ENCODE results near the gene MAPK4. TPM values are rescaled to one million over a fixed set of nuclear protein-coding genes. Genes with fewer than 3 reads are reported as not detected.

Gene MAPK4
- polyA plus RNA-seq, 4 donors, result 0.22 to 0.92 (median 0.76) TPM

DNA sequence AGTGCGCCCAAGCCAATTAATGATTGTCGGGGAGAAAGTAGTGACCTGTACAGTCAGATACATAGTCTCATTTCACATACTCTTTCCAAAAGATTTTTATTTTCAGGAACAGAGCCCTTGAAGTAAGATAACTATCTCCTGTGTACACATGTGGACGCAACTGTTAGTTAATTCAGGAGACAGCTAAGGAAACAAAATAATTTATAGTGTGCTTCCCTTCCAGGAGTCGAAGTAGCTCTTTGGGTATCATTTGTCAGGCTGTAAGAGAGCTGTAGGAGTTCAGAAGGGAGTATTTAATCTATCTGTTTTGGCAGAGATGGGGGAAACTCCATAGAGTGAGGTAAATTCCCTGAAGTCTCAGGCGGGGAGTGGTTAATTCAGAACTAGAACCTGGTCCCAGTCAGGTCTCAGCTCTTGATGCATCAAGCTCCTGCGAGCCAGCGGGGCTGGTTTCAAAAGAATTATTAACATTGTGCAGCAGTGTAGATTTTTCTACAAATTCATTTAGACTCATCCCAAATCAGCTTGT, 63.0 kb downstream of the MAPK4 start:
- 41 to 46% (median 45%) methylated on average over 7 of the region's 7 CpGs for WGBS, 3 donors
- no peaks in the 10 kb centered on the region for H3K27me3 ChIP-seq (ENCODE audit: control insufficient read depth in 3 of 3, insufficient read depth in 3 of 3, low read length in 3 of 3)
- H3K27ac ChIP-seq (ENCODE audit: low read depth in 1 of 3, low read length in 2 of 3), result no peak overlapping the region
- H3K4me3 ChIP-seq (ENCODE audit: low read depth in 1 of 3, low read length in 3 of 3), result no peak overlapping the region
- no peak for FAIRE-seq
- no peaks in the 10 kb centered on the region for H3K4me1 ChIP-seq (ENCODE audit: control insufficient read depth in 3 of 3, insufficient read depth in 2 of 3, low read depth in 1 of 3, low read length in 2 of 3)
- no peaks in the 10 kb centered on the region for H3K9me3 ChIP-seq (ENCODE audit: control insufficient read depth in 2 of 2, insufficient read depth in 1 of 2, low read depth in 1 of 2, low read length in 1 of 2)
- DNase-seq, result no peak
- H3K36me3 ChIP-seq (ENCODE audit: control insufficient read depth in 3 of 3, insufficient read depth in 2 of 3, low read depth in 1 of 3, low read length in 3 of 3), result no peaks in the 10 kb centered on the region

DNA sequence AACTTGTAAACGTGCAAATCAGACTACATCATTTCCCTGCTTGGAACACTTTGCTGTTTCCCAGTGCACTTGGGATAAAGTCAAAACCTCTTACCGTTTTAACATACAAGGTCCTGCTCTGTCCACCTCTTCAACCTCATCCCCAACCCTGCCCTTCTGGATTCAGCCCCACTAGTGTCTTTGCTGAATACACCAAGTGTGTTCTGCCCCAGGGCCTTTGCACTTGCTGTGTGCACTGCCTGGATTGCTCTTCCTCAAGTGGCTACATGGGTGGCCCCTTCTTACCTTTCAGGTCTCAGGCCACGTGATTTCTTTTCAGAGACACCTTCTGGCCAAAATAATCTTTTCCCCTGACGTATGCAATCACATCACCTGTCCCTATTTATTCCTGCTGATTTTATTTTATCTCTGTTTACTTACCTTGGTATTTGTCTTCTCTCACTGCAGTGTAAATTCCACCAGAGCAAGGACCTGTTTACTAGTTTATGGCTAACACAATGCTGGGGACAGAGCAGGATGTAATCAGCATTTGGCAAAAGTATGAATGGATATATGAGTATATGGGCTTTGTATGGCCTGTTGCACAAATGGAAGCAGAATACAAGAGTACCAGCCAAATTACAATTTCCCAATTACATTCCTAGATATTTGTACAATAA, 63.9 kb downstream of the MAPK4 start:
- Histone ChIP-seq H3K4me1 (ENCODE audit: control insufficient read depth in 3 of 3, insufficient read depth in 2 of 3, low read depth in 1 of 3, low read length in 2 of 3) (no peaks in the 10 kb centered on the region), H3K4me3 (ENCODE audit: low read depth in 1 of 3, low read length in 3 of 3) (no peak overlapping the region), H3K27me3 (ENCODE audit: control insufficient read depth in 3 of 3, insufficient read depth in 3 of 3, low read length in 3 of 3) (no peaks in the 10 kb centered on the region), H3K27ac (ENCODE audit: low read depth in 1 of 3, low read length in 2 of 3) (no peak overlapping the region), H3K36me3 (ENCODE audit: control insufficient read depth in 3 of 3, insufficient read depth in 2 of 3, low read depth in 1 of 3, low read length in 3 of 3) (no peaks in the 10 kb centered on the region), H3K9me3 (ENCODE audit: control insufficient read depth in 2 of 2, insufficient read depth in 1 of 2, low read depth in 1 of 2, low read length in 1 of 2) (no peaks in the 10 kb centered on the region)
- 60 to 69% (median 67%) methylated on average over 4 of the region's 4 CpGs for WGBS, 3 donors
- DNase-seq, result no peak
- no peak for FAIRE-seq

DNA sequence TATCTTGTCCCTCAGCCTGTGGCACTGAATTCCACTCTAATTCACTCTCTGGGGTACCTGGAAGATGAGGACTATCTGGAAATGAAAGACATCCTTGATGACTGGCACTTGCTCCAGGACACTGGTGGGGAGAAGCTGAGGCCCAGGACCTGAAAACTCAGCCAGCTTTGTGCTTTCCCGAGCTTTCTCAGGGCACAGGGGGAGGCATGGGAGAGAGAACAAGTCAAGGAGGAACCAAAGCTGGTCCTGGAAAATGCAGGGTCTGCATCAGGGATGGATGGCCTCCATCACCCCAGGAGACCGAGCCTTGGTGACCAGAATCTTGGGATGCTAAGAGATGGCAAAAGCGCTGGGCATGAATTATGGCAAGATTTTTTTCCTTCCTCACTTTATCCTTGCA, 65.1 kb downstream of the MAPK4 start:
- DNase-seq (no peak), FAIRE-seq (no peak)
- Histone ChIP-seq H3K36me3 (ENCODE audit: control insufficient read depth in 3 of 3, insufficient read depth in 2 of 3, low read depth in 1 of 3, low read length in 3 of 3) (no peaks in the 10 kb centered on the region), H3K4me1 (ENCODE audit: control insufficient read depth in 3 of 3, insufficient read depth in 2 of 3, low read depth in 1 of 3, low read length in 2 of 3) (no peaks in the 10 kb centered on the region), H3K4me3 (ENCODE audit: low read depth in 1 of 3, low read length in 3 of 3) (no peak overlapping the region), H3K27me3 (ENCODE audit: control insufficient read depth in 3 of 3, insufficient read depth in 3 of 3, low read length in 3 of 3) (no peaks in the 10 kb centered on the region), H3K27ac (ENCODE audit: low read depth in 1 of 3, low read length in 2 of 3) (no peak overlapping the region), H3K9me3 (ENCODE audit: control insufficient read depth in 2 of 2, insufficient read depth in 1 of 2, low read depth in 1 of 2, low read length in 1 of 2) (no peaks in the 10 kb centered on the region)
- WGBS, 3 donors, result 88 to 92% (median 90%) methylated on average over 3 of the region's 3 CpGs

DNA sequence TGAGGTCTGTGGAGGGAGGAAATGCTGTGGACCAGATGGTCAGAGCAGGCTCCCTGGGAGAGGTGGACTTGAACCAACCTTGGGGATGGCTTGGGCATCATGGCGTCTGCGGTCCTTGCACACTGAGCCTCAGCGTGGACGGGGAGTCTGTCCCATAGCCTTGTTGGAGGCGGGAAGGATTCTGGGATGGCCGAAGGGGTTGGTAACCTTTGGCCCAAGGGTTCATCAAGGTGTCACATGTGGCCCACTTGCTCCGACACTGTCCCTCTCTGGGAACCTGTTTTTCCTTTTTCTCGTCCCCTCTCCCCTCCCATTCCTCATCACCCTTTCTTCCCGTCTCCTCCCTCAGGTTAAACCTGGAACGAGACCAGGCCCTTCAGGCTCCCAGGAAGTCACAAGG, 66.4 kb downstream of the MAPK4 start:
- no peaks in the 10 kb centered on the region for H3K27me3 ChIP-seq (ENCODE audit: control insufficient read depth in 3 of 3, insufficient read depth in 3 of 3, low read length in 3 of 3)
- H3K4me1 ChIP-seq (ENCODE audit: control insufficient read depth in 3 of 3, insufficient read depth in 2 of 3, low read depth in 1 of 3, low read length in 2 of 3), result no peaks in the 10 kb centered on the region
- H3K9me3 ChIP-seq (ENCODE audit: control insufficient read depth in 2 of 2, insufficient read depth in 1 of 2, low read depth in 1 of 2, low read length in 1 of 2), result no peaks in the 10 kb centered on the region
- H3K4me3 ChIP-seq (ENCODE audit: low read depth in 1 of 3, low read length in 3 of 3), result no peak overlapping the region
- H3K27ac ChIP-seq (ENCODE audit: low read depth in 1 of 3, low read length in 2 of 3), result no peak overlapping the region
- no peaks in the 10 kb centered on the region for H3K36me3 ChIP-seq (ENCODE audit: control insufficient read depth in 3 of 3, insufficient read depth in 2 of 3, low read depth in 1 of 3, low read length in 3 of 3)
- no peak for FAIRE-seq
- 90 to 99% (median 93%) methylated on average over 10 of the region's 10 CpGs for WGBS, 3 donors
- DNase-seq, result no peak

DNA sequence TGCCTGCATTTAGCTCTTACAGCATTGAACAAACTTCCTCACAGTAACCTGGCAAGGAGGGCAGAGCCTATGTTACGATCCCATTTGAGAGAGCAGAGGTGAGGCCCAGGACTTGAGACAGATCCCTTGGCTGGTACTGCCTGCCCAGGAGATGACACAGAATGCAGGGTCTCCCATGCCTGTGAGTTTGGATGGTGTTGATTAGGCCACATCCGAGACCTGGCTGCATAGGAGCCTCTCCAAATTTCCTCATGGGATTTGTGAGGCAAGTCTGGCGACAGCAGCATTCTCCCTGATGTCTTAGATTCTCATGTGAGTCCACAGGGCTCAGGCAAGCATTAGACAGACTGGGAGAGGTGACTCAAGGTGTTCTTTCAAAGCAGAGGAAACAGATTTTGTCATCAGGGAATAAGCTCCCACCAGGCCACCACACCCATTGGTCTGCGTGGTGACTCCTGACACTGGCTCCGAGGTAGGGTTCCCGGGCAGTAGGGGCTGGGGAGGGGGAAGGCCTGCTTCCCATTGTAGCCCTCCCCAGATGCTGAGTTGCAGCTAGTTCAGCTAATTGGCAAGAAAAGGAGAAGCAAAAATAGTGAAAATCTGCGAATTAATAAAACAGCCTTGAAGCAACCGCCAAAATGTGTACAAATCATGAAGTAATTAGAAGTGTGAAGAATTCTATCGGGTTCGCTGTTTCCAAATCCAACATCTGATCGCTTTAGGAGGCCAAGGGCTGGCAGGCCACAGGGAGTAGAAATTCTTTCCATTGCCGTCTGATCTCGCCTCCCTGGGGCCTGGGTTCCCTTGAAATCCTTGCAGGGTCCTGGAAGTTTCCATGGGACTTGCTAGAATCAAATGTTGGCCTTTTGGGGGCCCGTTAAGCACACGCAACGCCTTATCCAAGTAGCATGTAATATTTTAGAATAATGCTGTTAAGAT, 68.0 kb downstream of the MAPK4 start:
- FAIRE-seq, result no peak
- H3K4me1 ChIP-seq (ENCODE audit: control insufficient read depth in 3 of 3, insufficient read depth in 2 of 3, low read depth in 1 of 3, low read length in 2 of 3), result no peaks in the 10 kb centered on the region
- WGBS, 3 donors, result 79 to 88% (median 87%) methylated on average over 16 of the region's 16 CpGs

DNA sequence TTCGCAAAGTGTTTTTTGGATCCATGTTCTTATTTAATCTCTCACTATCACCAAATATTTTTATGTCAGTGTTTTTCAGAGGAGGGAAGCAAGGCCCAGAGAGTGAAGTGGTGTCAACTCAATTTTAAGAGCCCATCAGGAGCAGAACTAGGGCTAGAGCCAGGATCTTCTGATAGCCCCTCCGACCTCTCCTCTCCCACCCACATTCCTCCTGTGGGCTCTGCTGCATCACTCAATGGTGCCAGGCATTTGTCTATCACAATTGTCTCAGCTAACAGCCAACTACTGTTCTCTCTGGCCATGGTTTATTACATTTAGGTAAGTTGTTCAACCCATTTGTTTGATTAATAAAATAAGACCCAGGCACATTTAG, 68.6 kb downstream of the MAPK4 start:
- 82 to 91% (median 89%) methylated on average over 2 of the region's 2 CpGs for WGBS, 3 donors

More for the DNA sequence above, 68.0 kb downstream of the MAPK4 start:
- Histone ChIP-seq H3K4me3 (ENCODE audit: low read depth in 1 of 3, low read length in 3 of 3) (no peak overlapping the region), H3K27ac (ENCODE audit: low read depth in 1 of 3, low read length in 2 of 3) (no peak overlapping the region), H3K27me3 (ENCODE audit: control insufficient read depth in 3 of 3, insufficient read depth in 3 of 3, low read length in 3 of 3) (no peaks in the 10 kb centered on the region), H3K9me3 (ENCODE audit: control insufficient read depth in 2 of 2, insufficient read depth in 1 of 2, low read depth in 1 of 2, low read length in 1 of 2) (no peaks in the 10 kb centered on the region), H3K36me3 (ENCODE audit: control insufficient read depth in 3 of 3, insufficient read depth in 2 of 3, low read depth in 1 of 3, low read length in 3 of 3) (no peaks in the 10 kb centered on the region)
- DNase-seq, result no peak

DNA sequence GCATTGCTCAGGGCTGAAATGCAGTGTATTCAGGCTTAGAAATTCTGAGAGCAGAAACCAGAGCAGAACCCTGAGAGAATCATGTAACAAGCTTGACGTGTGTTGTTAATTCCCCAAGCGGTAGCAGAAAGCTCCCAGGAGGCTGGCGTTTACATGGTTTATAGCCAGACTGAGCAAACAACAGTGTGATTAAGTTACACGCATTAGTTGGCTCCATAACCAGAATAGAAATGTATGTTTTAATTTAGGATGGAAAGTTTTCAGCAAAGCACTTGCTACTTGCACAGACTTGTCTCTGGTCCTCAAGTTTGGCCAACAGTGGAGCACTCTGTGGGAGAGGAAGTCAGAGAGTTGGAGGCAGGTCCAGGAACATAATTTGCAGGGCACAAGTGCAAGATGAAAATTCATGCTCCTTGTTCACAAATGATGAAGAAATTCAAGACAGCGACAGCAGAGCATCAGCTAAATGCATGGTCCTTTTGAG, 69.3 kb downstream of the MAPK4 start:
- 57 to 65% (median 58%) methylated on average over 5 of the region's 5 CpGs for WGBS, 3 donors
- no peak overlapping the region for H3K27ac ChIP-seq (ENCODE audit: low read depth in 1 of 3, low read length in 2 of 3)
- DNase-seq (peak in 1 of 2 donors; percentile 15), FAIRE-seq (no peak)
- H3K36me3 ChIP-seq (ENCODE audit: control insufficient read depth in 3 of 3, insufficient read depth in 2 of 3, low read depth in 1 of 3, low read length in 3 of 3), result no peaks in the 10 kb centered on the region
- no peaks in the 10 kb centered on the region for H3K27me3 ChIP-seq (ENCODE audit: control insufficient read depth in 3 of 3, insufficient read depth in 3 of 3, low read length in 3 of 3)
- H3K4me1 ChIP-seq (ENCODE audit: control insufficient read depth in 3 of 3, insufficient read depth in 2 of 3, low read depth in 1 of 3, low read length in 2 of 3), result no peaks in the 10 kb centered on the region
- H3K4me3 ChIP-seq (ENCODE audit: low read depth in 1 of 3, low read length in 3 of 3), result no peak overlapping the region
- H3K9me3 ChIP-seq (ENCODE audit: control insufficient read depth in 2 of 2, insufficient read depth in 1 of 2, low read depth in 1 of 2, low read length in 1 of 2), result no peaks in the 10 kb centered on the region

More for the DNA sequence above, 68.6 kb downstream of the MAPK4 start:
- FAIRE-seq (no peak), DNase-seq (no peak)
- no peaks in the 10 kb centered on the region for H3K9me3 ChIP-seq (ENCODE audit: control insufficient read depth in 2 of 2, insufficient read depth in 1 of 2, low read depth in 1 of 2, low read length in 1 of 2)
- H3K4me3 ChIP-seq (ENCODE audit: low read depth in 1 of 3, low read length in 3 of 3), result no peak overlapping the region
- no peak overlapping the region for H3K27ac ChIP-seq (ENCODE audit: low read depth in 1 of 3, low read length in 2 of 3)
- H3K4me1 ChIP-seq (ENCODE audit: control insufficient read depth in 3 of 3, insufficient read depth in 2 of 3, low read depth in 1 of 3, low read length in 2 of 3), result no peaks in the 10 kb centered on the region
- H3K36me3 ChIP-seq (ENCODE audit: control insufficient read depth in 3 of 3, insufficient read depth in 2 of 3, low read depth in 1 of 3, low read length in 3 of 3), result no peaks in the 10 kb centered on the region
- no peaks in the 10 kb centered on the region for H3K27me3 ChIP-seq (ENCODE audit: control insufficient read depth in 3 of 3, insufficient read depth in 3 of 3, low read length in 3 of 3)

DNA sequence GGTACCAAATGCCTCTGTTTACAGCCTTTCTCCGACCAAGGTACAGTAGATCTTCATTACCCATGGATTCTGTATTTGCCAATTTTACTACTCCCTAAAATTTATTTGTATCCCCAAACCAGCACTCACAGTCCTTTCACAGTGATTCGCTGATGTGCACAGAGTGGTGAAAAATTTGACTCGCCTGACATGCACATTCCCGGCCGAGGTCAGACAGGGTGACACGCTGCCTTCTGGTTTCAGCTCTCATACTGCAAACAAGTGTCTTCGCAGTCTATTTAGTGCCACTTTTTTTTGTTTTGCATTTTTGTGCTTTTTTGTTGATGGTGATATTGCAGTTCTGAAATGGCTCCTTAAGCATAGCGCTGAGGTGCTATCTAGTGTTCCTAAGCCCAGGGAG, 71.0 kb downstream of the MAPK4 start:
- no peak for FAIRE-seq
- 84 to 91% (median 88%) methylated on average over 8 of the region's 8 CpGs for WGBS, 3 donors

More for the DNA sequence above, 71.0 kb downstream of the MAPK4 start:
- Histone ChIP-seq H3K27ac (ENCODE audit: low read depth in 1 of 3, low read length in 2 of 3) (no peak overlapping the region), H3K9me3 (ENCODE audit: control insufficient read depth in 2 of 2, insufficient read depth in 1 of 2, low read depth in 1 of 2, low read length in 1 of 2) (no peaks in the 10 kb centered on the region), H3K4me1 (ENCODE audit: control insufficient read depth in 3 of 3, insufficient read depth in 2 of 3, low read depth in 1 of 3, low read length in 2 of 3) (no peaks in the 10 kb centered on the region), H3K27me3 (ENCODE audit: control insufficient read depth in 3 of 3, insufficient read depth in 3 of 3, low read length in 3 of 3) (no peaks in the 10 kb centered on the region), H3K4me3 (ENCODE audit: low read depth in 1 of 3, low read length in 3 of 3) (no peak overlapping the region), H3K36me3 (ENCODE audit: control insufficient read depth in 3 of 3, insufficient read depth in 2 of 3, low read depth in 1 of 3, low read length in 3 of 3) (no peaks in the 10 kb centered on the region)
- DNase-seq, result no peak

Measured in small intestine (tissue), 7 donors.